K562 (cell line): ENCODE measurements around the gene ANO1. TPM values are rescaled to one million over a fixed set of nuclear protein-coding genes. Genes with fewer than 3 reads are reported as not detected.

Experiments
- ATAC-seq: fragments of 200-7000 bp; cut with Tn5 transposase; 3 replicates; pipeline ENCODE4 v1.9.1; 2020; ENCODE audit warnings: moderate library complexity
- BruUV-seq: library from RNA; stranded (reverse); fragments of 400-500 nt; replicated peaks from 2 replicates; lab custom pipeline; 2021; lab: Mats Ljungman, UMichigan
- CTCF ChIA-PET: fragments of 300-600 bp; formaldehyde crosslinking; extraction: SDS; loops from one replicate; lab custom pipeline; 2021; ENCODE audit warnings: low intra/inter-chr PET ratio; lab: Yijun Ruan, JAX
- POLR2A ChIA-PET: fragments of 300-600, 350-650 bp; sonication (Branson Sonifier 250); formaldehyde crosslinking; extraction: SDS; loops from one replicate; lab custom pipeline; 2021; ENCODE audit warnings: antibody characterized with exemption, inconsistent platforms; lab: Yijun Ruan, JAX
- DNase-seq, 4 experiments: peaks; one replicate each; pipeline versions ENCODE4 v3.0.0 to v3.0.0-alpha.2; 2011 to 2018; ENCODE audit warnings: low spot score in 3 of 4, mixed read lengths in 3 of 4; ENCODE audit errors: extremely low read depth in 1 of 4
- FAIRE-seq: peaks from 2 replicates; lab custom pipeline; 2011; peaks lifted over from hg19 to GRCh38; lab: Jason Lieb, UNC
- H2AFZ ChIP-seq: 2 replicates; pipeline ENCODE4 v1.6.0; 2011; ENCODE audit warnings: low read depth, low read length, control low read depth, inconsistent platforms
- H3K27ac ChIP-seq: fragments of 200-600 bp; 3 replicates; pipeline ENCODE4 v1.8.0; 2011; ENCODE audit warnings: low read depth, mild to moderate bottlenecking, control low read depth, inconsistent platforms, low read length, moderate library complexity, mixed read lengths; ENCODE audit errors: extremely low read depth
- H3K27me3 ChIP-seq, 2 experiments: fragments of 300-600 bp in 1 of 2; 2 replicates in 1 of 2; 3 replicates in 1 of 2; pipeline versions ENCODE4 v1.6.0 to v1.8.0; 2011; ENCODE audit warnings: inconsistent platforms in 2 of 2, low read length in 2 of 2, mild to moderate bottlenecking in 1 of 2, mixed read lengths in 1 of 2, moderate library complexity in 1 of 2; ENCODE audit not compliant: control insufficient read depth in 2 of 2, insufficient read depth in 2 of 2
- H3K36me3 ChIP-seq: fragments of 300-600 bp; 3 replicates; pipeline ENCODE4 v1.8.0; 2011; ENCODE audit warnings: mild to moderate bottlenecking, low read length, inconsistent platforms; ENCODE audit not compliant: control insufficient read depth, insufficient read depth
- H3K4me1 ChIP-seq, 2 experiments: fragments of 200-600 bp in 1 of 2; replicated peaks in 1 of 2; 2 replicates in 1 of 2; 3 replicates in 1 of 2; pipeline versions ENCODE4 v1.5.1 to v1.8.0; 2011; ENCODE audit warnings: inconsistent platforms in 2 of 2, low read length in 2 of 2, mild to moderate bottlenecking in 1 of 2, mixed read lengths in 1 of 2, moderate library complexity in 1 of 2; ENCODE audit not compliant: control insufficient read depth in 2 of 2, insufficient read depth in 2 of 2
- H3K4me2 ChIP-seq: 2 replicates; pipeline ENCODE4 v1.6.1; 2011; ENCODE audit warnings: low read length, control low read depth, inconsistent platforms, mixed read lengths; ENCODE audit not compliant: insufficient read depth
- H3K4me3 ChIP-seq: fragments of 200-600 bp; sonication (generic), shearing (Covaris generic); 2 replicates; pipeline ENCODE4 v1.5.1; 2016; ENCODE audit warnings: control low read depth, inconsistent platforms
- H3K79me2 ChIP-seq: fragments of 200-600 bp; 3 replicates; pipeline ENCODE4 v1.8.0; 2011; ENCODE audit warnings: low read length, inconsistent platforms; ENCODE audit not compliant: control insufficient read depth, insufficient read depth
- H3K9ac ChIP-seq, 2 experiments: 2 replicates each; pipeline versions ENCODE4 v1.6.0 to v1.6.1; 2011; ENCODE audit warnings: low read depth in 2 of 2, low read length in 2 of 2, control low read depth in 1 of 2, inconsistent platforms in 1 of 2, mild to moderate bottlenecking in 1 of 2, mixed read lengths in 1 of 2; ENCODE audit not compliant: insufficient read depth in 1 of 2
- H3K9me1 ChIP-seq: one replicate; pipeline ENCODE4 v1.6.0; 2011; ENCODE audit warnings: inconsistent platforms, mild to moderate bottlenecking, low read length, moderate library complexity; ENCODE audit not compliant: control insufficient read depth, insufficient read depth
- H3K9me3 ChIP-seq: replicated peaks from 2 replicates; pipeline ENCODE4 v1.5.1; 2011; ENCODE audit warnings: low read depth, low read length, inconsistent platforms; ENCODE audit not compliant: control insufficient read depth, insufficient read depth
- H4K20me1 ChIP-seq: replicated peaks from 2 replicates; pipeline ENCODE4 v1.6.1; 2011; ENCODE audit warnings: low read length, inconsistent platforms, mixed read lengths; ENCODE audit not compliant: control insufficient read depth, insufficient read depth
- IFI16 ChIP-seq: fragments of 250-450 bp; sonication (Bioruptor Pico); IDR thresholded peaks from 2 replicates; pipeline ENCODE4 v2.1.2; 2022; ENCODE audit warnings: mild to moderate bottlenecking, inconsistent platforms
- MAZ ChIP-seq, 2 experiments: fragments of 450-650 bp in 1 of 2; sonication (generic) in 1 of 2; formaldehyde crosslinking; IDR thresholded peaks in 1 of 2; conservative IDR thresholded peaks in 1 of 2; 2 replicates each; pipeline versions ENCODE4 v1.4.0 to v1.5.0; 2020; ENCODE audit warnings: mild to moderate bottlenecking in 1 of 2, missing genetic modification reagents in 1 of 2
- MTF1 ChIP-seq: fragments of 250-450 bp; sonication (Bioruptor Pico); IDR thresholded peaks from 2 replicates; pipeline ENCODE4 v1.9.0; 2021; ENCODE audit warnings: moderate library complexity, mild to moderate bottlenecking, inconsistent platforms, borderline replicate concordance
- PCBP2 ChIP-seq: fragments of 200-400 bp; formaldehyde crosslinking; IDR thresholded peaks from 2 replicates; pipeline ENCODE4 v1.6.1; 2018; ENCODE audit warnings: low read length, low read depth, mild to moderate bottlenecking, moderate library complexity; ENCODE audit not compliant: poor library complexity, severe bottlenecking
- TBP ChIP-seq: optimal IDR thresholded peaks from 2 replicates; pipeline ENCODE3; 2011; ENCODE audit warnings: low read depth, low read length, improper control_type of control experiment
- ZKSCAN1 ChIP-seq: fragments of 150-350 bp; IDR thresholded peaks from 2 replicates; pipeline ENCODE4 v1.6.1; 2016; ENCODE audit warnings: low read depth, low read length
- ZNF561 ChIP-seq: fragments of 450-650 bp; formaldehyde crosslinking; conservative IDR thresholded peaks from 2 replicates; pipeline ENCODE4 v1.4.0; 2020; ENCODE audit warnings: mild to moderate bottlenecking, moderate library complexity
- WGBS: fragments of 100-300 bp; shearing (Covaris generic); methylation state at CpG from one replicate; pipeline ENCODE4 v1.1.6; 2016; ENCODE audit warnings: low coverage, mixed read lengths; ENCODE audit not compliant: insufficient coverage; ENCODE audit errors: missing lambda C conversion rate; 5-methylcytosine and 5-hydroxymethylcytosine counted together
- in situ Hi-C: fragments of 300-500 bp; cut with MboI; formaldehyde crosslinking; loops from 4 replicates; pipeline ENCODE4 v1.15.0; 2018; ENCODE audit warnings: inconsistent platforms, mixed read lengths
- intact Hi-C: fragments of 100-400 bp; cut with micrococcal nuclease; formaldehyde crosslinking; loops from 2 replicates; pipeline ENCODE4 v1.14.2; 2022
- polyA plus RNA-seq, 8 experiments: library from polyadenylated mRNA; depleted of rRNA in 4 of 8; stranded (reverse) in 5 of 8; unstranded in 3 of 8; fragments of >200 nt; fragmentation: Nextera tagmentation in 2 of 8; fragmentation: Illumina TruSeq in 1 of 8; extraction: Ambion mirVana in 2 of 8; extraction: Trizol in 1 of 8; gene quantifications; 2 replicates each; pipeline versions ENCODE4 v1.2.1 to v1.2.3, GENCODE V29; 2011 to 2014; ENCODE audit warnings: inconsistent platforms in 1 of 8, missing spikeins in 1 of 8
- total RNA-seq, 7 experiments: library from RNA; depleted of rRNA in 6 of 7; stranded (reverse); fragments of >200 nt in 6 of 7; fragmentation: Illumina TruSeq in 2 of 7; extraction: Trizol in 2 of 7; gene quantifications; 2 replicates each; pipeline versions ENCODE4 v1.2.1 to v1.2.3, GENCODE V29; 2011 to 2021; ENCODE audit warnings: low replicate concordance in 1 of 7
- TF ChIP-seq, protein P1 (sequence below), 2 experiments: fragments of 150-350 bp in 1 of 2; IDR thresholded peaks; 2 replicates each; pipeline ENCODE4 v1.6.1; 2012 to 2016; ENCODE audit warnings: low read depth in 2 of 2, low read length in 2 of 2, mild to moderate bottlenecking in 1 of 2, moderate library complexity in 1 of 2

ANO1 gene
- total and polyA plus RNA-seq, 9 of the 15 experiments (the other 6 are each of a cell fraction or from before 2014, with no cell fraction given): not detected

DNA sequence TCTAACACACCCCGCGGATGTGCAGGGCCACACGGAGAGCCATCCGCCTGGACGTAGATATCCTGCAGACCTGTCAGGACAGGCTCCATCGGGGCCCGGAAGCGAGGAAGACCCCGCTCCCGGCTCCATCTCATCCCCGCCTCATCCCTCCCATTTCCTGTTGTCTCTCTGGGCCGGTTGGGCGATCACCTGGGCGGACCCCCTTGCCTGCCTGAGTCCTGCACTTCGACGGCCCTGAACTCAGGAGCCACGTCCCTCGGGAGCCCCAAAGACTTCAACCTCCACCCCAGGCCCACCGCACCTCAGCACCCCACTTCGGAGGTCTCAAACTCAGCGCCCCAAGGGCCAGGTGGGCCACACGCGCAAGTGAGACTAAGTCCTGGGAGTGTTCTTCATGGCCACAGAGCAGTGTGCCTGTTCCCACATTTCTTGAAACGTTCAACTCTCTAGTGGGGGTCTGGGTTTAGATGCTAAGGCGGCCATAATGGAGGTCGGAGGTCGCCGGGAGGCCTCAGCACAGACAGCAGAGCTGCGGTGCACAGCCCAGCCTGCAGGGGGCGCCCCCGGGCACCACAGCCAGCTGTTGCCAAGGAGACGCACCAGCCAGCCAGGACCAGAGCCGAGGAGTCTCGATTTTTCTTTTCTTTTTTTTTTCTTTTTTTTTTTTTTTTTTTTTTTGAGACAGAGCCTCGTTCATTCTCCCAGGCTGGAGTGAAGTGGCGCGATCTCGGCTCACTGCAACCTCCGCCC, 99.0 kb downstream of the ANO1 start (continued):
- TF ChIP-seq, protein P1, sequence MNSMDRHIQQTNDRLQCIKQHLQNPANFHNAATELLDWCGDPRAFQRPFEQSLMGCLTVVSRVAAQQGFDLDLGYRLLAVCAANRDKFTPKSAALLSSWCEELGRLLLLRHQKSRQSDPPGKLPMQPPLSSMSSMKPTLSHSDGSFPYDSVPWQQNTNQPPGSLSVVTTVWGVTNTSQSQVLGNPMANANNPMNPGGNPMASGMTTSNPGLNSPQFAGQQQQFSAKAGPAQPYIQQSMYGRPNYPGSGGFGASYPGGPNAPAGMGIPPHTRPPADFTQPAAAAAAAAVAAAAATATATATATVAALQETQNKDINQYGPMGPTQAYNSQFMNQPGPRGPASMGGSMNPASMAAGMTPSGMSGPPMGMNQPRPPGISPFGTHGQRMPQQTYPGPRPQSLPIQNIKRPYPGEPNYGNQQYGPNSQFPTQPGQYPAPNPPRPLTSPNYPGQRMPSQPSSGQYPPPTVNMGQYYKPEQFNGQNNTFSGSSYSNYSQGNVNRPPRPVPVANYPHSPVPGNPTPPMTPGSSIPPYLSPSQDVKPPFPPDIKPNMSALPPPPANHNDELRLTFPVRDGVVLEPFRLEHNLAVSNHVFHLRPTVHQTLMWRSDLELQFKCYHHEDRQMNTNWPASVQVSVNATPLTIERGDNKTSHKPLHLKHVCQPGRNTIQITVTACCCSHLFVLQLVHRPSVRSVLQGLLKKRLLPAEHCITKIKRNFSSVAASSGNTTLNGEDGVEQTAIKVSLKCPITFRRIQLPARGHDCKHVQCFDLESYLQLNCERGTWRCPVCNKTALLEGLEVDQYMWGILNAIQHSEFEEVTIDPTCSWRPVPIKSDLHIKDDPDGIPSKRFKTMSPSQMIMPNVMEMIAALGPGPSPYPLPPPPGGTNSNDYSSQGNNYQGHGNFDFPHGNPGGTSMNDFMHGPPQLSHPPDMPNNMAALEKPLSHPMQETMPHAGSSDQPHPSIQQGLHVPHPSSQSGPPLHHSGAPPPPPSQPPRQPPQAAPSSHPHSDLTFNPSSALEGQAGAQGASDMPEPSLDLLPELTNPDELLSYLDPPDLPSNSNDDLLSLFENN (IDR thresholded peaks at IDR 0.05; ENCODE audit: low read depth in 2 of 2, low read length in 2 of 2): no peak
- TF ChIP-seq ZKSCAN1 (no peak), PCBP2 (no peak)
- TF ChIP-seq, all 486 proteins: peak for 22

DNA sequence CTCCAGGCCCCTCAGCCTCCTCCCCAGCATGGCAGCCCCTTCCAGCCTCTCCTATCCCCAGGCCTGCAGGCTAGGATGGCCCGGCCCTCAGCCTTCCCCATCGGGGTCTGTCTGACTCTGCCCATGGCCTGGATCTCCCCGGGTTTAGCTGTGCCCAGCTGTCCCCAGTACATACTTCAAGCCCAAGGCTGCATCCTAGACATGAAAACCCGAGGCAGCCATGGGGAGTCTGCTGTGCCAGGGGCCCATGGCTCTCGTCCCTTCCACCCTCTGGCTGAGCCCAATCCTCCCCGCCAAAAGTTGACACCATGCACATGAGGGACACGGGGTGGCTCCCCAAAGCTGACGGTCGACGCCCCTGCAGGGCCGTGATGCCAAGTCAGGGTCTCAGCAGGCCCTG, 102.8 kb downstream of the ANO1 start:
- Histone ChIP-seq H3K36me3 (no peaks in the 10 kb centered on the region), H3K27me3 (peaks cover 31 to 74% of the 10 kb centered on the region in 2 experiments; a peak in 4 of 5 replicates), H2AFZ (no peak overlapping the region), H3K27ac (no peak overlapping the region)
- TF ChIP-seq IFI16 (CRISPR knock-in tag) (no peak), MTF1 (no peak), TBP (no peak), ZNF561 (CRISPR knock-in tag) (no peak), MAZ (CRISPR knock-in tag; conservative IDR thresholded peaks at IDR 0.05 in 1 of 2, IDR thresholded peaks at IDR 0.05 in 1 of 2) (no peak)
- TF ChIP-seq, all 486 proteins: peak for 0
- no peaks in the 10 kb centered on the region for H3K9me3 ChIP-seq
- POLR2A ChIA-PET: interaction anchor here (0.6 kb wide), 1 partner anchor 117 kb away, joined by 3 read pairs; no protein-coding TSS in a partner anchor
- no TSS peak for BruUV-seq
- in situ Hi-C loops (loop anchor here (5.0 to 10.0 kb wide), 2 partner anchors 89 to 466 kb away; no protein-coding TSS in a partner anchor), intact Hi-C loops (no loop called here)
- peaks cover 9% of the 10 kb centered on the region; the same call in 1 of the 2 replicates for H4K20me1 ChIP-seq
- H3K4me3 ChIP-seq: no peak overlapping the region
- ATAC-seq: no peak
- 0% methylated on average over 10 of the region's 11 CpGs for WGBS
- no peak for FAIRE-seq
- no peak for DNase-seq
- H3K9me1 ChIP-seq: no peaks in the 10 kb centered on the region
- H3K4me1 ChIP-seq: peaks cover 0 to 18% of the 10 kb centered on the region in 2 experiments; a peak in 2 of 5 replicates
- no peaks in the 10 kb centered on the region for H3K79me2 ChIP-seq
- CTCF ChIA-PET: no interaction called here
- no peak overlapping the region; a peak in 1 of 4 replicates for H3K9ac ChIP-seq
- H3K4me2 ChIP-seq: no peak overlapping the region
